ENCODE results near the gene ZDHHC1. TPM values are rescaled to one million over a fixed set of nuclear protein-coding genes. Genes with fewer than 3 reads are reported as not detected.
"Not testable (repeated sequence)": the region's sequence is repeated elsewhere in the genome, so short reads cannot be mapped to it uniquely, and the experiment has no call there.

ZDHHC1 gene
- total RNA-seq, 2 donors from 2014 or later = 0.35 TPM; not detected in 1

DNA sequence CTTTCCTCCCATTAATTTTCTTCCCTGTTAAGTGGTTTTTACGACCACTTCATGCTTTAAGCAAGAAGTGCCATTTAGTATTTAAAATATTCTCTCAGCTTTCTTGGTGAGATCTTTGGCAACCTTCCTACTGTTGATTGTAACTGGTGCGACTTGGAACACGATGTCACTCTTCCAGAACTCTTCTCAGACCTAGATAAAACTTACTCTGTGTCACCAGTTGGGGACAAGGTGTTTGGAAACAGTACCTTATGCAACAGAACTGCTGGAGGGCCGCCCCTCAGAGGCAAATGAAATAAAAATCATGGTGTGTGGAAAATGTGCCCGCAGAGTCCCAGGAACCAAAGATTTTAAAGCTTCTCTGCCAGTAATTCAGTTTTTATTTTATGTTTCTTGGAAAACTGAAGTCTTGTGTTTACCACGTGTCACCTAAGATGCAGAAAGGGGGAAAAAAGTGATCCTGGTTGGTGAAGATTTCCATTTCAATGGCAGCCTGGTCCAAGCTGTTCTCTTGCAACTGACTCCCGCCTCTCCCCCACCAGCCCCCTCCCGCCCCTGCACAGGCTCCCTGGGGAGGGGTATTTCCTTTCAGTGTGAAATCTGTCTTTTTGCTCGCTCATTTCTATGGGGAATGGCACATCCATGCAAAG lies 7.5 kb upstream of the ZDHHC1 start:
- no peaks in the 10 kb centered on the region for H3K9me3 ChIP-seq (ENCODE audit: control insufficient read depth, low read length, poor library complexity, severe bottlenecking)
- Mint-ChIP-seq H3K4me3 (no peak overlapping the region), H3K4me1 (peaks cover 9% of the 10 kb centered on the region), H3K27me3 (peaks cover 58% of the 10 kb centered on the region), H3K36me3 (ENCODE audit: low read depth) (peaks cover 6% of the 10 kb centered on the region), H3K27ac (no peak overlapping the region)
- DNase-seq (no peak), ATAC-seq (no peak)

DNA sequence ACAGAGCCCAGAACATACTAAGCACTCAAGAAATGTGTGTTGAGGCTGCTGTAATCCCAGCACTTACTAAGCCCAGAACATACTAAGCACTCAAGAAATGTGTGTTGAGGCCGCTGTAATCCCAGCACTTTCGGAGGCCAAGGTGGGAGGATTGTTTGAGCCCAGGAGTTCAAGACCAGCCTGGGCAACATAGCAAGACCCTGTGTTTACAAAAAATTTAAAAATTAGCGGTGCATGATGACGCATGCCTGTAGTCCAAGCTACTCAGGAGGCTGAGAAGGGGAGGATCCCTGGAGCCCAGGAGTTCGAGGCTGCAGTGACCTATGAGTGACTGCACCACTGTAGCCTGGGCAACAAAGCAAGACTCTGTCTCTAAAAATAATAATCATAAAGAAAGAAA lies 6.7 kb upstream of the ZDHHC1 start:
- ATAC-seq (no peak), DNase-seq (no peak)
- Mint-ChIP-seq H3K36me3 (ENCODE audit: low read depth) (peaks cover 6% of the 10 kb centered on the region), H3K4me3 (no peak overlapping the region), H3K27me3 (peaks cover 56% of the 10 kb centered on the region), H3K4me1 (peaks cover 9% of the 10 kb centered on the region), H3K27ac (no peak overlapping the region)
- H3K9me3 ChIP-seq (ENCODE audit: control insufficient read depth, low read length, poor library complexity, severe bottlenecking) = no peaks in the 10 kb centered on the region

DNA sequence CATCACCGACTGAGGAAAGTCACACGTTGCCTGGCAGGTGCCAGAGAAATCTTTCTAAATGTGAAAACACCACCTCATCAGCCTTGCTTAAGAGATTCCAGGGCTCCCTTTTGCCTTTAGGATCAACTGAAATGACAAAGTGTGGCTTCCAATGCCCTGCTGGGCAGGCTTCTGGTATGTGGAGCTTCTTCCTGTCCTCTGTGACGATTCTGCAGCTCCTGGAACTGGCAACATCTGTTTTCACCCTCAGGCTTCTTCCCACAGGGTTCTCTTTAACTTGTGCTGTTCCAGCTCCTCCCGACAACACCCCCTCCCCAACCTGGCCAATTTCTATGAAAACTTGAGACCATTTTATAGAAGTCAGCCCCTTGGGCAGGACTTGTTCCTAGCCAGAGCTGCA lies 4.8 kb upstream of the ZDHHC1 start:
- Mint-ChIP-seq H3K27ac (no peak overlapping the region), H3K27me3 (peaks cover 55% of the 10 kb centered on the region), H3K4me1 (peaks cover 7% of the 10 kb centered on the region), H3K36me3 (ENCODE audit: low read depth) (peaks cover 3% of the 10 kb centered on the region), H3K4me3 (no peak overlapping the region)
- ATAC-seq = no peak
- H3K9me3 ChIP-seq (ENCODE audit: control insufficient read depth, low read length, poor library complexity, severe bottlenecking) = no peaks in the 10 kb centered on the region
- no peak for DNase-seq

DNA sequence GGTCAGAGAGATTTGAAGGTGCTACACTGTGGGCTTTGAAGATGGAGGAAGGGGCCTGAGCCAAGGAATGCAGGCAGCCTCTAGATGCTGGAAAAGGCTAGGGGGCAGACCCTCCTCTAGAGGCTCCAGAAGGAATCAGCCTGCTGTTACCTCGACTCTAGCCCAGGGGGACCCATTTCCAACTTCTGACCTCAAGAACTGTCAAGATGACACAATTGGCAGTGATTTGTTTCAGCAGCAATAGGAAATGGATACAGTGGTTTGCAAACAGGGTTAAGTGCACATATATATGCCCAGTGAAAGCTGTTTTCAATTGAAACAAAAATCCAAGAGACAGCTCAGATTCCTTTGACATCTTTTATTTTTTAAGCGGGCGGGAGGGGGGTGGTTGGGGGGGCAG lies 3.7 kb upstream of the ZDHHC1 start:
- no peaks in the 10 kb centered on the region for H3K9me3 ChIP-seq (ENCODE audit: control insufficient read depth, low read length, poor library complexity, severe bottlenecking)
- H3K27ac Mint-ChIP-seq = no peak overlapping the region
- no peak overlapping the region for H3K4me3 Mint-ChIP-seq
- ATAC-seq (no peak), DNase-seq (no peak)
- H3K36me3 Mint-ChIP-seq (ENCODE audit: low read depth) = peaks cover 5% of the 10 kb centered on the region
- peaks cover 10% of the 10 kb centered on the region for H3K4me1 Mint-ChIP-seq
- peaks cover 57% of the 10 kb centered on the region for H3K27me3 Mint-ChIP-seq

DNA sequence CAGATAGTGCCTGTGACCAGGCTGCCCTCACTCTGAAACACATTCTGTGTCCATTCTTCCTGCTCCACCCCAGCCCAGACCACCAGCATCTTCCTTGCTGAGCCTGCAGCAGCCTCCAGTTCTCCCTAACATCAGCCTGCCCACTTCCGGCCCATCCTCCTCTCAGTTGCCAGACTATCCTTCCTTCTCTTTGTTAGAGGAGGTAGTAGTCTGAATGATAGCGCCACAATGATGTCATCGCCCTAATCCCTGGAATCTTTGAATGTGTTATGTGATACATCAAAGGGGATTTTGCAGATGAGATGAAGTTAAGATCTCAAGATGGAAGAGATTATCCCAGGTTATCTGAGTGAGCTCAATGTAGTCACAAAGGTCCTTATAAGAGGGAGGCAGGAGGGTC lies 3.2 kb upstream of the ZDHHC1 start:
- H3K27ac Mint-ChIP-seq = no peak overlapping the region
- H3K27me3 Mint-ChIP-seq = peaks cover 58% of the 10 kb centered on the region
- H3K4me3 Mint-ChIP-seq = no peak overlapping the region
- peaks cover 10% of the 10 kb centered on the region for H3K4me1 Mint-ChIP-seq
- no peak for DNase-seq
- ATAC-seq = no peak
- H3K9me3 ChIP-seq (ENCODE audit: control insufficient read depth, low read length, poor library complexity, severe bottlenecking) = no peaks in the 10 kb centered on the region
- peaks cover 5% of the 10 kb centered on the region for H3K36me3 Mint-ChIP-seq (ENCODE audit: low read depth)

DNA sequence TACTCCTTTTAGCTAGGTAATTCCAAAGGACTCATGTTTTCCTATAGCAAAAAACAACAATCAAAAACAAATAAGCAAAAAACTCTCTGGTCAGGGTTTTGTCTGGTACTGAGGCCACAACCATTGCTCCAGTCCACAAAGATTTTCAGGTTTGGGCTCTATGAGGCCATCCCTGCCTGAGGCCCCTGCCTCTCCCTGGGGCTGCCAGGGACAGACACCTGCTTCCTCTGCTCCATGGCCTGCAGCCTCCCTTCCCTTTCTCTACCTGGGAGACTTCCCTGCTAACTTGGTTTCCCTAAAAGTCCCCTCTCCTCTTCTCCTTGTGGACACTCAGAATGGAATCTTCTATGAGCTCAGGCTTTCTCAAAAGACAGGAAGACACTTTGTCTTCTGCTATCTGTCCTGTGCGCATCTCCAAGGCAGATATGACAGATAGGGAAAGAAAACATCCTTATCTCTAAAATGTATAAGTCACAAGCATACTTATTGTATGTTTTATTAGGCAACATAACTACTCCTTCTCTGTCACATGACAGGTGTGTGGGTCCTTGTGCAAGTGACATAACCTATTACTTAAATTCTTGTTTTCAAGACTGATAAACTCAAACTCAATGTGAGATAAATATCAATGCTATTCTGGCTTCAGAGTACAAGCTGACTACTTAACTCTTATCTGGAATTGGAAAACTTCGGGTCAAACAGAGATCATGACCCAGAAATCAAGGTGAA lies 1.2 kb upstream of the ZDHHC1 start:
- no peak for DNase-seq
- peak overlapping the region; percentile 59 for H3K4me3 Mint-ChIP-seq

DNA sequence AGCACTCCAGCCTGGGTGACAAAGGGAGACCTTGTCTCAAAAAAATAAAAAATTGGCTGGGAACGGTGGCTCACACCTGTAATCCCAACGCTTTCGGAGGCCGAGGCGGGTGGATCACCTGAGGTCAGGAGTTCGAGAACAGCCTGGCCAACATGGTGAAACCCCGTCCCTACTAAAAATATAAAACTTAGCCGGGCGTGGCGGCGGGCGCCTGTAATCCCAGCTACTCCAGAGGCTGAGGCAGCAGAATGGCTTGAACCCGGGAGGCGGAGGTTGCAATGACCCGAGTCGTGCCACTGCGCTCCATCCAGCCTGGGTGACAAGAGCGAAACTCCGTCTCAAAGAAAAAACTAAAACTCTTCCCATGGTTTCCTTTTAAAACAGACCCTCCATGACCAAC lies 856 bp downstream of the ZDHHC1 start:
- not testable (repeated sequence) for H3K27ac Mint-ChIP-seq; H3K9me3 ChIP-seq (ENCODE audit: control insufficient read depth, low read length, poor library complexity, severe bottlenecking); DNase-seq; H3K36me3 Mint-ChIP-seq (ENCODE audit: low read depth); ATAC-seq
- Mint-ChIP-seq H3K4me3 (peak overlapping the region; percentile 71), H3K27me3 (peaks cover 53% of the 10 kb centered on the region), H3K4me1 (peaks cover 13% of the 10 kb centered on the region)

More for the DNA sequence above, 1.2 kb upstream of the ZDHHC1 start:
- Mint-ChIP-seq H3K27me3 (peaks cover 47% of the 10 kb centered on the region), H3K4me1 (peaks cover 13% of the 10 kb centered on the region), H3K27ac (peak overlapping the region; percentile 47), H3K36me3 (ENCODE audit: low read depth) (peaks cover 7% of the 10 kb centered on the region)
- no peak for ATAC-seq
- H3K9me3 ChIP-seq (ENCODE audit: control insufficient read depth, low read length, poor library complexity, severe bottlenecking) = no peaks in the 10 kb centered on the region

DNA sequence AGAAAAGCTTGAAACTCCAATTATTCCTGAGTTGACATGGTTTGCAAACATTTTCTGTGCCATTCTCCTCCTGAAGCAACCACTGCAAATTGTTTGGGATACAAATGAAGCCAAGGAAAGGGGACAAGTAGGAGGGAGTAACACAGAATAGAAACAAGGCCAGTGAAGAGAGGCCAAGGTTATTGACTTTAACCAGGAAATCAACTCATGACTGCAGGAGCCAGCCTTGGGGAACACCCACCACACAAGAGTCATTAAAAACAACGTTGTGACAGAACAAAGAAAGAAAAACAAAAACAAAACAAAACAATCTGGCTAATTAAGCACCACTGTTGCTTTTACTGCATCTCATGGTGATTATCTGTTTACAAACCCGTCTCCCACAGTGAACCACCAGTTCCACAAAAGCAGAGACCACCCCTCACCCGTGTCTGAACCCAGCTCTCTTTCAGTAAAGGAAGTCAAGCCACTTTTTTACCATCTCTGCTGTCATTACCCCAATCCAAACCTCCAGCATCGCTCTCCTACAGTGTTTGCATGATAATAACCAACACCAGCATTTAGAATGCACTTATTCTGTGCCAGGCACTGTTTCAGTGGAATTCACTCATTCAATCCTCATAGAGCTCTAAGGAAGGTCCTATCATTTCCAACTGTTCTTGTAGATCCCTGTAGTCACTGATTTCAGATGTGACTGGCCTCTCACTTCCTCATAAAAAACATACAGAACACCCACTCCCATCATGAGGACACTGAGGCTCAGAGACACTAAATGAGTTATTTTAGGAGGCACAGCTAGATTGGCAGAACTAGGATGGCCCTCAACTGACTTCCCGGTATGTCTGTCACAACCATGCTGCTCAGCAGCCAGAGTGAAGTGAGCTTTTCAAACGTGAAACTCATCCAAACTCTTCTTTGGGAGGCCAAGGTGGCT lies 2.0 kb downstream of the ZDHHC1 start:
- ATAC-seq (no peak), DNase-seq (no peak)
- no peaks in the 10 kb centered on the region for H3K9me3 ChIP-seq (ENCODE audit: control insufficient read depth, low read length, poor library complexity, severe bottlenecking)
- H3K4me3 Mint-ChIP-seq = no peak overlapping the region
- H3K27me3 Mint-ChIP-seq = peaks cover 52% of the 10 kb centered on the region
- no peak overlapping the region for H3K27ac Mint-ChIP-seq
- H3K36me3 Mint-ChIP-seq (ENCODE audit: low read depth) = peaks cover 7% of the 10 kb centered on the region
- peaks cover 9% of the 10 kb centered on the region for H3K4me1 Mint-ChIP-seq

DNA sequence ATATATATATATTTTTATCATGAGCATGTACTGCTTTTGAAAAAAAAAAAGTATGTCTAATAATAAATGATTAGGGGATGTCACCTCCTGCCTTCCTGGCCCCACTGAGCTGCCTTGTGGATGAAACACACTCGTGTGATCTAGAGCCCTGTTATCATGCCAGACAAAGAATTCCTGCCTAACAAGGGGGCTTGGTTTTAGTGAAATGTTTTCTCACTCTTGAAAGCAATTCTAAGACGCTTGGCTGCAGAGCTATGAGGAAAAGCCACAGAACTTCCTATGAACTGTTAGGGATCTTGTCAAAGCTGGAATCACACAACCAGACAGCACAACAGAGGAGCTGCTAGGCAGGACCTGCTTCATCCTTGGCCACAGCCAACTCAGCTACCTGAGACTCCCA lies 4.0 kb downstream of the ZDHHC1 start:
- Mint-ChIP-seq H3K27ac (no peak overlapping the region), H3K36me3 (ENCODE audit: low read depth) (peaks cover 7% of the 10 kb centered on the region), H3K4me3 (no peak overlapping the region), H3K4me1 (peaks cover 9% of the 10 kb centered on the region), H3K27me3 (peaks cover 48% of the 10 kb centered on the region)
- ATAC-seq = no peak
- DNase-seq = no peak
- H3K9me3 ChIP-seq (ENCODE audit: control insufficient read depth, low read length, poor library complexity, severe bottlenecking) = no peaks in the 10 kb centered on the region

DNA sequence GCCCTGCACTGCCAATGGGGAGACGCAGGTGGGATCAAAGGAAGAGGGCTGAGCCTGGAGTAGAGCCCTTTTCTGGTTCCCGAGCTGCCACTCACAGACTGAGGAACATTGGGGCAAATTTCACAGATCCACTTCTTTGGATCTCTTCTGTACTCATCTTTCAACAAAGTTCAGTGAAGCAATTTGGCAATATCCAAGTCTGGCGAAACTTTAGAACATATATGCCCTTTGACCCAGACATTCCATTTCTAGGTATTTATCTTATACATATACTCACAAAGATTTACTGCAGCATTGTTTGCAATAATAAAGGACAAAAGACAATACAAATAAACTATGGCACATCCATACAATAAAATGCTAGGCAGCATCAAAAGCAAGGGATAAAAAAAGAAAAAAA lies 4.9 kb downstream of the ZDHHC1 start:
- H3K27ac Mint-ChIP-seq = no peak overlapping the region
- H3K9me3 ChIP-seq (ENCODE audit: control insufficient read depth, low read length, poor library complexity, severe bottlenecking) = no peaks in the 10 kb centered on the region
- peaks cover 6% of the 10 kb centered on the region for H3K4me1 Mint-ChIP-seq
- H3K4me3 Mint-ChIP-seq = no peak overlapping the region
- H3K36me3 Mint-ChIP-seq (ENCODE audit: low read depth) = peaks cover 5% of the 10 kb centered on the region
- peaks cover 39% of the 10 kb centered on the region for H3K27me3 Mint-ChIP-seq
- DNase-seq = no peak
- no peak for ATAC-seq

DNA sequence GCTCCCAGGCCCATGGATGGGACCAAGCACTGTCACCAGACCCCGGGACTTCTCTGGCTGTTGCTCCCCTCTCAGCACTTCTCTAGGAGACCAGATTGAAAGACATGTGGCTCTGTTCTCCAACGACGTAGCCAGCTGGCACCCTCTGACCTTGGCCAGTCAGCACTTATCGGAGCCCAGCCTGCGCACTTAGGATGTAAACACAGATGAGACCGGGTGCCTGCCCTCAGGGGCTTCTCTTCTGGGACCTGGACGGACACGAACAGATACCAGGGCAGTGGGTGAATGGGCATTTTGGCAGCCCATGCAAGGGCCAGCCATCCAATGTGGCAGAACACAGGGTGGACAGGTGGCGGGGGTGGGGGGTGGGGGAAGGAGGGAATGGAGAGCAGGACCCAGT lies 6.6 kb downstream of the ZDHHC1 start:
- ATAC-seq = no peak
- peaks cover 2% of the 10 kb centered on the region for H3K36me3 Mint-ChIP-seq (ENCODE audit: low read depth)

DNA sequence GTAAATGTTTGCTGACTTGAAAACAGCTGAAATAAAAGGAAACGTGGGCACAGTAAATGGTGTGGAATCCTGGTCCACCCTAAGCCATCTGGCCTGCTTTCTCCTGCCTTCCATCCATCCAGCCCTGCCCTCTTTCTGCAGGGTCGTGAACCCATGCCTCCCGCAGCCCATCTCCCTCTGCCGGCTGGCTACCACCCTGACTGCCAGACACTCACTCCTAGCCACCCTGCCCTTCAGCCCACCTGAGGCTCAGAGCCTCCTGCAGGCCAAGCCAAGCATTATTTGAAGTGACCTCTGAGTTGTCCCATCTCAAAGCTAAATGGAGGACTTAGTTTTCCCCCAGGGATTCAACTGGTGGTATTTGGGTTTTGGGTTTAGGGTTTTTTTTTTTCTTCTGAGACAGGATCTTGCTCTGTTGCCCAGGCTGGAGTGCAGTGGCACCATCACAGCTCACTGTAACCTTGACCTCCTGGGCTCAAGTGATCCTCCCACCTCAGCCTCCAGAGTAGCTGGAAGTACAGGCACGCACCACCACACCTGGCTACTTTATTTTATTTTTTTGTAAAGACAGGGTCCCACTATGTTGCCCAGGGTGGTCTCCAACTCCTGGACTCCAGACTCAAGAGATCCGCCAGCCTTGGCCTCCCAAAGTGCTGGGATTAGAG lies 8.4 kb downstream of the ZDHHC1 start:
- ATAC-seq (no peak), DNase-seq (no peak)

More for the DNA sequence above, 6.6 kb downstream of the ZDHHC1 start:
- Mint-ChIP-seq H3K27ac (no peak overlapping the region), H3K4me1 (peaks cover 3% of the 10 kb centered on the region), H3K27me3 (peaks cover 28% of the 10 kb centered on the region), H3K4me3 (no peak overlapping the region)
- H3K9me3 ChIP-seq (ENCODE audit: control insufficient read depth, low read length, poor library complexity, severe bottlenecking) = no peaks in the 10 kb centered on the region
- DNase-seq = no peak

More for the DNA sequence above, 8.4 kb downstream of the ZDHHC1 start:
- H3K9me3 ChIP-seq (ENCODE audit: control insufficient read depth, low read length, poor library complexity, severe bottlenecking) = no peaks in the 10 kb centered on the region
- Mint-ChIP-seq H3K27me3 (peaks cover 36% of the 10 kb centered on the region), H3K4me1 (no peaks in the 10 kb centered on the region), H3K27ac (no peak overlapping the region), H3K4me3 (no peak overlapping the region), H3K36me3 (ENCODE audit: low read depth) (no peaks in the 10 kb centered on the region)
